HEK293 (cell line): Measurements from ENCODE around the gene RNF217.

Source experiments
- CTCF ChIA-PET: fragments of 350-600 bp; formaldehyde crosslinking; extraction: SDS; loops from one replicate; lab custom pipeline; 2021; ENCODE audit warnings: antibody characterized with exemption; lab: Yijun Ruan, JAX
- POLR2A ChIA-PET: fragments of 300-600 bp; formaldehyde crosslinking; extraction: SDS; loops from one replicate; lab custom pipeline; 2020; ENCODE audit warnings: antibody characterized with exemption, inconsistent platforms; lab: Yijun Ruan, JAX
- H3K27ac ChIP-seq: fragments of 200-500 bp; sonication (Bioruptor generic); 2 replicates; pipeline ENCODE4 v1.5.1; 2014; ENCODE audit warnings: low read depth, low read length, control low read depth, inconsistent platforms; ENCODE audit errors: extremely low read depth
- H3K36me3 ChIP-seq, 2 experiments: fragments of 200-500 bp in 1 of 2; sonication (Bioruptor generic) in 1 of 2; 1 replicate in 1 of 2; 2 replicates in 1 of 2; pipeline ENCODE4 v1.5.1; 2014 to 2017; ENCODE audit warnings: inconsistent platforms in 2 of 2, low read length in 2 of 2; ENCODE audit not compliant: control insufficient read depth in 2 of 2, insufficient read depth in 1 of 2
- H3K4me1 ChIP-seq: fragments of 200-500 bp; sonication (Bioruptor generic); 2 replicates; pipeline ENCODE4 v1.5.1; 2014; ENCODE audit warnings: mild to moderate bottlenecking, low read length, inconsistent platforms; ENCODE audit not compliant: control insufficient read depth, insufficient read depth
- H3K4me3 ChIP-seq: 2 replicates; pipeline ENCODE4 v1.5.1; 2011; ENCODE audit warnings: low read depth, mild to moderate bottlenecking, control low read depth, low read length, moderate library complexity
- H3K9me3 ChIP-seq: fragments of 200-500 bp; sonication (Bioruptor generic); 2 replicates; pipeline ENCODE4 v1.5.1; 2014; ENCODE audit warnings: low read depth, low read length, inconsistent platforms; ENCODE audit not compliant: control insufficient read depth, insufficient read depth
- GLIS1 ChIP-seq: fragments of 450-650 bp; formaldehyde crosslinking; IDR thresholded peaks from 2 replicates; pipeline ENCODE4 v1.5.1; 2016; ENCODE audit warnings: missing biosample characterization, missing genetic modification characterization
- OVOL3 ChIP-seq: fragments of 450-650 bp; formaldehyde crosslinking; IDR thresholded peaks from 2 replicates; pipeline ENCODE4 v1.5.1; 2016; ENCODE audit warnings: missing biosample characterization, missing genetic modification characterization
- PRDM4 ChIP-seq: fragments of 450-650 bp; formaldehyde crosslinking; IDR thresholded peaks from 2 replicates; pipeline ENCODE4 v1.5.1; 2017; ENCODE audit warnings: missing biosample characterization, missing genetic modification characterization
- PRDM6 ChIP-seq: fragments of 450-650 bp; formaldehyde crosslinking; IDR thresholded peaks from 2 replicates; pipeline ENCODE4 v1.5.1; 2017; ENCODE audit warnings: missing biosample characterization, missing genetic modification characterization
- SCRT1 ChIP-seq: fragments of 450-650 bp; formaldehyde crosslinking; IDR thresholded peaks from 2 replicates; pipeline ENCODE4 v1.5.1; 2016; ENCODE audit warnings: missing biosample characterization, missing genetic modification characterization, borderline replicate concordance
- TCF7L2 ChIP-seq: IDR thresholded peaks from 2 replicates; pipeline ENCODE4 v1.6.1; 2011; ENCODE audit warnings: low read depth, mild to moderate bottlenecking, inconsistent platforms, low read length, moderate library complexity, borderline replicate concordance
- TRIM28 ChIP-seq: IDR thresholded peaks from 2 replicates; pipeline ENCODE4 v1.6.1; 2011; ENCODE audit warnings: low read length, control low read depth, borderline replicate concordance
- ZBTB44 ChIP-seq: fragments of 450-650 bp; IDR thresholded peaks from 2 replicates; pipeline ENCODE4 v1.5.1; 2018; ENCODE audit warnings: missing biosample characterization, mild to moderate bottlenecking, missing genetic modification characterization
- ZNF146 ChIP-seq: fragments of 450-650 bp; formaldehyde crosslinking; IDR thresholded peaks from 2 replicates; pipeline ENCODE4 v1.5.1; 2016; ENCODE audit warnings: missing biosample characterization, missing genetic modification characterization
- ZNF18 ChIP-seq: fragments of 450-650 bp; formaldehyde crosslinking; IDR thresholded peaks from 2 replicates; pipeline ENCODE4 v1.5.1; 2016; ENCODE audit warnings: missing biosample characterization, missing genetic modification characterization
- ZNF280D ChIP-seq: fragments of 450-650 bp; formaldehyde crosslinking; IDR thresholded peaks from 2 replicates; pipeline ENCODE4 v1.5.1; 2016; ENCODE audit warnings: missing biosample characterization, missing genetic modification characterization
- ZNF302 ChIP-seq: fragments of 450-650 bp; formaldehyde crosslinking; IDR thresholded peaks from 2 replicates; pipeline ENCODE4 v1.5.1; 2016; ENCODE audit warnings: missing biosample characterization, missing genetic modification characterization, low read depth
- ZNF580 ChIP-seq: fragments of 450-650 bp; formaldehyde crosslinking; IDR thresholded peaks from 2 replicates; pipeline ENCODE4 v1.5.1; 2016; ENCODE audit warnings: missing biosample characterization, missing genetic modification characterization
- ZNF585B ChIP-seq: fragments of 450-650 bp; formaldehyde crosslinking; IDR thresholded peaks from 2 replicates; pipeline ENCODE4 v1.5.1; 2016; ENCODE audit warnings: missing biosample characterization, missing genetic modification characterization
- ZNF76 ChIP-seq: fragments of 450-650 bp; formaldehyde crosslinking; IDR thresholded peaks from 2 replicates; pipeline ENCODE4; 2016; ENCODE audit warnings: low read depth, missing biosample characterization, missing genetic modification characterization, borderline replicate concordance
- ZNF792 ChIP-seq: fragments of 450-650 bp; formaldehyde crosslinking; IDR thresholded peaks from 2 replicates; pipeline ENCODE4 v1.5.1; 2016; ENCODE audit warnings: missing biosample characterization, missing genetic modification characterization
- ZNF837 ChIP-seq: fragments of 450-650 bp; formaldehyde crosslinking; IDR thresholded peaks from 2 replicates; pipeline ENCODE4 v1.5.1; 2016; ENCODE audit warnings: missing biosample characterization, missing genetic modification characterization
- ZSCAN30 ChIP-seq: fragments of 450-650 bp; IDR thresholded peaks from 2 replicates; pipeline ENCODE4 v1.5.1; 2018; ENCODE audit warnings: missing biosample characterization, mild to moderate bottlenecking, missing genetic modification characterization, moderate library complexity

Gene RNF217

GRCh38 chr6:125025164-125025854, 63.1 kb downstream of the RNF217 start (continued):
- TF ChIP-seq OVOL3 (tag by site-specific recombination) (peak; percentile 79), ZSCAN30 (peak; percentile 74; the same call in 1 of the 2 replicates), TRIM28 (peak; percentile 58; the same call in 1 of the 2 replicates), ZNF302 (tag by site-specific recombination) (peak; percentile 7; the same call in 1 of the 2 replicates), ZNF76 (tag by site-specific recombination) (no peak), PRDM4 (tag by site-specific recombination) (peak; percentile 43; the same call in 1 of the 2 replicates), PRDM6 (tag by site-specific recombination) (peak; percentile 80), GLIS1 (tag by site-specific recombination) (peak; percentile 77), TCF7L2 (peak; percentile 67; the same call in 1 of the 2 replicates), ZNF837 (tag by site-specific recombination) (no peak)

- POLR2A ChIA-PET, result no interaction called here
- CTCF ChIA-PET, result interaction anchor here (1.1 kb wide), 1 partner anchor 14 kb away, joined by 3 read pairs; no protein-coding TSS in a partner anchor
- peaks cover 19% of the 10 kb centered on the region for H3K4me1 ChIP-seq
- H3K9me3 ChIP-seq, result no peaks in the 10 kb centered on the region
- no peaks in the 10 kb centered on the region for H3K36me3 ChIP-seq
- H3K27ac ChIP-seq, result no peak overlapping the region
- TF ChIP-seq SCRT1 (tag by site-specific recombination) (no peak), ZNF146 (peak; percentile 91), ZNF580 (tag by site-specific recombination) (peak; percentile 66; the same call in 1 of the 2 replicates)
- H3K4me3 ChIP-seq, result no peak overlapping the region
Measured at GRCh38 chr6:125027287-125027686, 65.0 kb downstream of the RNF217 start.

GRCh38 chr6:125030969-125031368, 68.7 kb downstream of the RNF217 start:
- peaks cover 3% of the 10 kb centered on the region; the same call in 1 of the 2 replicates for H3K4me1 ChIP-seq
- H3K4me3 ChIP-seq, result no peak overlapping the region
- H3K27ac ChIP-seq, result no peak overlapping the region
- POLR2A ChIA-PET, result no interaction called here
- CTCF ChIA-PET, result no interaction called here
- no peaks in the 10 kb centered on the region for H3K9me3 ChIP-seq
- no peak for TF ChIP-seq ZNF792 (tag by site-specific recombination)
- peak; percentile 90 for TF ChIP-seq ZNF585B (tag by site-specific recombination)
- H3K36me3 ChIP-seq, result no peaks in the 10 kb centered on the region

- no peak overlapping the region for H3K27ac ChIP-seq
- H3K9me3 ChIP-seq, result no peaks in the 10 kb centered on the region
- CTCF ChIA-PET, result no interaction called here
- POLR2A ChIA-PET, result no interaction called here
- no peaks in the 10 kb centered on the region for H3K36me3 ChIP-seq
- no peak overlapping the region for H3K4me3 ChIP-seq
- no peaks in the 10 kb centered on the region for H3K4me1 ChIP-seq
- TF ChIP-seq ZNF280D, result no peak
- TF ChIP-seq ZBTB44, result no peak
- TF ChIP-seq ZNF18, result no peak
Measured at GRCh38 chr6:125031385-125031784, 69.1 kb downstream of the RNF217 start.
